Glutamatergic neuron (in vitro differentiated cells): Measurements from ENCODE around the gene PGK2. TPM values are rescaled to one million over a fixed set of nuclear protein-coding genes. Genes with fewer than 3 reads are reported as not detected.

Experiments used
- DNase-seq: peaks from one replicate; pipeline ENCODE4 v3.0.0; 2022
- H3K27ac Mint-ChIP-seq: one replicate; pipeline ENCODE4 v1.8.0; 2020; ENCODE audit warnings: mild to moderate bottlenecking, mixed read lengths, inconsistent platforms; ENCODE audit not compliant: unreplicated experiment
- H3K27me3 Mint-ChIP-seq: one replicate; pipeline ENCODE4 v1.8.0; 2020; ENCODE audit warnings: mild to moderate bottlenecking, moderate library complexity, mixed read lengths, inconsistent platforms; ENCODE audit not compliant: unreplicated experiment
- H3K36me3 Mint-ChIP-seq: one replicate; pipeline ENCODE4 v1.8.0; 2020; ENCODE audit warnings: mild to moderate bottlenecking, mixed read lengths, inconsistent platforms; ENCODE audit not compliant: unreplicated experiment
- H3K4me1 Mint-ChIP-seq: one replicate; pipeline ENCODE4 v1.8.0; 2020; ENCODE audit warnings: mild to moderate bottlenecking, low read depth, mixed read lengths, inconsistent platforms; ENCODE audit not compliant: unreplicated experiment
- H3K4me3 Mint-ChIP-seq: one replicate; pipeline ENCODE4 v1.8.0; 2020; ENCODE audit warnings: mild to moderate bottlenecking, mixed read lengths, inconsistent platforms; ENCODE audit not compliant: unreplicated experiment
- H3K9me3 Mint-ChIP-seq: one replicate; pipeline ENCODE4 v1.8.0; 2020; ENCODE audit warnings: mild to moderate bottlenecking, moderate library complexity, mixed read lengths, inconsistent platforms; ENCODE audit not compliant: unreplicated experiment
- total RNA-seq: library from RNA; stranded (reverse); fragmentation: NEBNext Ultra II Directional; extraction: Animal tissue kit (Norgen Biotek cat#: 25700); gene quantifications from one replicate; pipeline ENCODE4 v1.2.1, GENCODE V29; 2021; ENCODE audit not compliant: unreplicated experiment
- TF ChIP-seq, protein P1 (sequence below): fragments of 200-600 bp; sonication (generic); IDR thresholded peaks from one replicate; pipeline ENCODE4 v1.5.0; 2021; ENCODE audit not compliant: partially characterized antibody, unreplicated experiment

PGK2 gene
- total RNA-seq, 1 donor from 2014 or later: not detected

- TF ChIP-seq, protein P1, sequence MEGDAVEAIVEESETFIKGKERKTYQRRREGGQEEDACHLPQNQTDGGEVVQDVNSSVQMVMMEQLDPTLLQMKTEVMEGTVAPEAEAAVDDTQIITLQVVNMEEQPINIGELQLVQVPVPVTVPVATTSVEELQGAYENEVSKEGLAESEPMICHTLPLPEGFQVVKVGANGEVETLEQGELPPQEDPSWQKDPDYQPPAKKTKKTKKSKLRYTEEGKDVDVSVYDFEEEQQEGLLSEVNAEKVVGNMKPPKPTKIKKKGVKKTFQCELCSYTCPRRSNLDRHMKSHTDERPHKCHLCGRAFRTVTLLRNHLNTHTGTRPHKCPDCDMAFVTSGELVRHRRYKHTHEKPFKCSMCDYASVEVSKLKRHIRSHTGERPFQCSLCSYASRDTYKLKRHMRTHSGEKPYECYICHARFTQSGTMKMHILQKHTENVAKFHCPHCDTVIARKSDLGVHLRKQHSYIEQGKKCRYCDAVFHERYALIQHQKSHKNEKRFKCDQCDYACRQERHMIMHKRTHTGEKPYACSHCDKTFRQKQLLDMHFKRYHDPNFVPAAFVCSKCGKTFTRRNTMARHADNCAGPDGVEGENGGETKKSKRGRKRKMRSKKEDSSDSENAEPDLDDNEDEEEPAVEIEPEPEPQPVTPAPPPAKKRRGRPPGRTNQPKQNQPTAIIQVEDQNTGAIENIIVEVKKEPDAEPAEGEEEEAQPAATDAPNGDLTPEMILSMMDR: no peak
- H3K9me3 Mint-ChIP-seq: no peaks in the 10 kb centered on the region
- H3K36me3 Mint-ChIP-seq: no peaks in the 10 kb centered on the region
- no peak for DNase-seq
- H3K4me1 Mint-ChIP-seq: no peaks in the 10 kb centered on the region
- H3K4me3 Mint-ChIP-seq: no peak overlapping the region
- H3K27ac Mint-ChIP-seq: no peak overlapping the region
- no peaks in the 10 kb centered on the region for H3K27me3 Mint-ChIP-seq
These were observed 3.3 kb upstream of the PGK2 start for GRCh38 chr6:49790341-49790740.

DNA sequence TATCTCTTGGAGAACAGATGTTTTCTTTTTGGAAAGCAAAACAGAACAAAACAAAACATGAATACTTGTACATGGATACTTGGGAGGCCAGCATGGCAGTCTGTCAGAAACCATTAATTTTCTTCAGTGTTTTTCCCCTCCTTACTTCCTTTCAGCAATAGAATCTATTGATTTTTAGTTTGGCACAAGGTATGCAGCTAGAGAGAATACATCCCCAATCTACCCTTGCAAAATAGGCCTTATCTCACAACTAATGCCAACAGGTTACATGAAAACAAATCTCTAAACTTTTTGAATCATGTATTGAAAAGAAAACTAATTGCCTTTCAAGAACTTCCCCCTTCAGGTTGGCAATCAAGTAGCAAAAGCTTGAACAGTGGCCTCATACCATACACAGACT, 2.8 kb downstream of the PGK2 start:
- TF ChIP-seq, protein P1: no peak
- H3K4me1 Mint-ChIP-seq: no peaks in the 10 kb centered on the region

DNA sequence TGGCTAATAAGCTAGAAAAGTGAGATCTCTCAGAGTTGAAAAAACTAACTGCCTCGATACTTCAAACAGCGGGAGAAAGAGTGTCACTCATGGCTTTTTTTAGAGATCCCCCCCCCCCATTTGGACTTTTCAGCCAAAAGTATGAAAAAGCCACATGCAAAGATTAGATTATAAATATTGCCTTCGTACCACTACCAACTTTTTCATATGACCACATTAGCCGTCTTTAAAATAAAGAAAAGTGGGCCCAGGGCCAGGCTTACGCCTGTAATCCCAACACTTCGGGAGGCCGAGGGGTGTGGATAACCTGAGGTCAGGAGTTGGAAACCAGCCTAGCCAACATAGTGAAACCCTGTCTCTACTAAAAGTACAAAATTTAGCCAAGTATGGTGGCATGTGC, 4.4 kb downstream of the PGK2 start:
- no peaks in the 10 kb centered on the region for H3K9me3 Mint-ChIP-seq
- no peak overlapping the region for H3K4me3 Mint-ChIP-seq
- TF ChIP-seq, protein P1: no peak
- no peak for DNase-seq
- H3K27me3 Mint-ChIP-seq: no peaks in the 10 kb centered on the region
- H3K27ac Mint-ChIP-seq: no peak overlapping the region
- H3K4me1 Mint-ChIP-seq: no peaks in the 10 kb centered on the region
- no peaks in the 10 kb centered on the region for H3K36me3 Mint-ChIP-seq

More for the DNA sequence above, 2.8 kb downstream of the PGK2 start:
- Mint-ChIP-seq H3K9me3 (no peaks in the 10 kb centered on the region), H3K4me3 (no peak overlapping the region), H3K27me3 (no peaks in the 10 kb centered on the region), H3K27ac (no peak overlapping the region), H3K36me3 (no peaks in the 10 kb centered on the region)
- DNase-seq: no peak

DNA sequence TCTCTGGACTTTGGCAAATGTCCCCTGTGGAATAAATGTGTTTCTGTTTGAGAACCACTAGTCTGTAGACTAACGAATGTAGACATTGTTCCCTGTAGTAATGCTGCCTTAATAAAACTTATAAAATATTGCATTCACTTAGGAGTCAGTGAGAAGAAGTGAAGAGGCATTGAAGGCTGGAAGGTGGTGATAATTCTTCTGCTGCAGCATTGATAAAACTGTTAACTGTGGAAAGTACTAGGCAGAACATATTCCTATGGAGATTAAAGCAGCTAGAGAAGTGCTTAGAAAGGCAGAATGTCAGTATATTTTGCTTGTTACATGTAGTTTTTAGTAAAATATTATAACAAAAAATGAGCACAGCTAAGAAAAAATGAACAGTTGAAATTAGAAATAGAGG, 4.8 kb downstream of the PGK2 start:
- TF ChIP-seq, protein P1: no peak
- Mint-ChIP-seq H3K4me3 (no peak overlapping the region), H3K36me3 (no peaks in the 10 kb centered on the region), H3K4me1 (no peaks in the 10 kb centered on the region), H3K27me3 (no peaks in the 10 kb centered on the region), H3K9me3 (no peaks in the 10 kb centered on the region), H3K27ac (no peak overlapping the region)
- DNase-seq: no peak

DNA sequence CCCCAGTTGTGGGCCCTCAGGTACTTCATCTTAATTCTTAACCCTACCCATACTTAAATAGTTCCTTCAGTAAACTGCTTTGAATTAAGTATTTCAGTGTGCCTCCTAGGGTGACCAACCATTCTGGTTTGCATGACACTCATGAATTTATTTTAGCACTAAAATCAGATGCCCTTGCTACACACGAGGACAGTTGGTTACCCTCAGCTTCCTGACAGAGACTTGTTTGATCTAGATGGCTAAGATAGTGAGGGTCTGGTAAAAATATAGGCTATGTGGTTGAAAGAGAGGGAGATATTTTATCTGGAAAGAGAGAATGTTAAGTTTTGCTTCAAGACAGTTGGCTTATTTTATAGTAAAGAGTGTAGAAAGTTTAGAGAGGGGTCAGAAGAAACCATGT, 10.6 kb downstream of the PGK2 start:
- Mint-ChIP-seq H3K9me3 (peaks cover 2% of the 10 kb centered on the region), H3K4me3 (no peak overlapping the region), H3K27me3 (no peaks in the 10 kb centered on the region), H3K4me1 (no peaks in the 10 kb centered on the region), H3K27ac (no peak overlapping the region), H3K36me3 (peaks cover 5% of the 10 kb centered on the region)
- DNase-seq: no peak
- TF ChIP-seq, protein P1: no peak
